K562 (cell line): ENCODE data around the gene PPM1F. TPM values are rescaled to one million over a fixed set of nuclear protein-coding genes. Genes with fewer than 3 reads are reported as not detected.

Source experiments
- KDM2B ChIP-seq: fragments of 250-450 bp; sonication (Bioruptor Pico); IDR thresholded peaks from 2 replicates; pipeline ENCODE4 v1.8.0; 2021; ENCODE audit warnings: mild to moderate bottlenecking, moderate library complexity
- PURB ChIP-seq: sonication (generic); formaldehyde crosslinking; IDR thresholded peaks from 2 replicates; pipeline ENCODE4 v1.9.0; 2021; ENCODE audit warnings: low read depth, mild to moderate bottlenecking, missing genetic modification reagents
- REST ChIP-seq, 2 experiments: fragments of 450-650 bp; formaldehyde crosslinking in 1 of 2; IDR thresholded peaks; 2 replicates each; pipeline versions ENCODE4 v1.4.0 to v1.6.1; 2014 to 2020; ENCODE audit warnings: mild to moderate bottlenecking in 2 of 2, borderline replicate concordance in 1 of 2, low read depth in 1 of 2
- SIN3A ChIP-seq, 2 experiments: fragments of 150-350 bp in 1 of 2; IDR thresholded peaks; 2 replicates each; pipeline ENCODE4 v1.6.1; 2011 to 2016; ENCODE audit warnings: borderline replicate concordance in 2 of 2, low read depth in 2 of 2, low read length in 2 of 2, mild to moderate bottlenecking in 2 of 2, moderate library complexity in 2 of 2; ENCODE audit not compliant: control insufficient read depth in 1 of 2
- SNAPC5 ChIP-seq: fragments of 250-450 bp; sonication (Bioruptor Pico); IDR thresholded peaks from 2 replicates; pipeline ENCODE4 v1.8.0; 2021; ENCODE audit warnings: moderate library complexity, mild to moderate bottlenecking, inconsistent platforms
- SOX6 ChIP-seq: fragments of 450-650 bp; IDR thresholded peaks from 2 replicates; pipeline ENCODE4 v1.6.1; 2014; ENCODE audit warnings: mild to moderate bottlenecking
- SP1 ChIP-seq: sonication (generic); formaldehyde crosslinking; IDR thresholded peaks from 2 replicates; pipeline ENCODE4 v1.8.1; 2022; ENCODE audit warnings: mild to moderate bottlenecking, missing genetic modification reagents
- STAT5A ChIP-seq: IDR thresholded peaks from 2 replicates; pipeline ENCODE4 v1.6.1; 2012; ENCODE audit warnings: low read length, inconsistent platforms, borderline replicate concordance
- TAL1 ChIP-seq: fragments of 450-650 bp; IDR thresholded peaks from 2 replicates; pipeline ENCODE4 v1.6.1; 2016; ENCODE audit warnings: mild to moderate bottlenecking
- ZBTB1 ChIP-seq: sonication (generic); formaldehyde crosslinking; IDR thresholded peaks from 2 replicates; pipeline ENCODE4 v1.8.1; 2023; ENCODE audit warnings: missing genetic modification reagents, low read depth, mild to moderate bottlenecking, borderline replicate concordance
- ZKSCAN1 ChIP-seq: fragments of 150-350 bp; IDR thresholded peaks from 2 replicates; pipeline ENCODE4 v1.6.1; 2016; ENCODE audit warnings: low read depth, low read length
- ZKSCAN8 ChIP-seq: fragments of 200-800 bp; sonication (Bioruptor generic); IDR thresholded peaks from 2 replicates; pipeline ENCODE4 v1.6.1; 2016; ENCODE audit warnings: missing genetic modification characterization, missing compliant biosample characterization
- ZNF23 ChIP-seq: fragments of 250-450 bp; sonication (Bioruptor Pico); IDR thresholded peaks from 2 replicates; pipeline ENCODE4 v1.4.0; 2020; ENCODE audit warnings: mild to moderate bottlenecking
- ZNF699 ChIP-seq: fragments of 250-450 bp; sonication (Bioruptor Pico); IDR thresholded peaks from 2 replicates; pipeline ENCODE4 v1.8.0; 2021; ENCODE audit warnings: mild to moderate bottlenecking, moderate library complexity; ENCODE audit not compliant: insufficient replicate concordance
- polyA plus RNA-seq, 8 experiments: library from polyadenylated mRNA; depleted of rRNA in 4 of 8; stranded (reverse) in 5 of 8; unstranded in 3 of 8; fragments of >200 nt; fragmentation: Nextera tagmentation in 2 of 8; fragmentation: Illumina TruSeq in 1 of 8; extraction: Ambion mirVana in 2 of 8; extraction: Trizol in 1 of 8; gene quantifications; 2 replicates each; pipeline versions ENCODE4 v1.2.1 to v1.2.3, GENCODE V29; 2011 to 2014; ENCODE audit warnings: inconsistent platforms in 1 of 8, missing spikeins in 1 of 8
- total RNA-seq, 7 experiments: library from RNA; depleted of rRNA in 6 of 7; stranded (reverse); fragments of >200 nt in 6 of 7; fragmentation: Illumina TruSeq in 2 of 7; extraction: Trizol in 2 of 7; gene quantifications; 2 replicates each; pipeline versions ENCODE4 v1.2.1 to v1.2.3, GENCODE V29; 2011 to 2021; ENCODE audit warnings: low replicate concordance in 1 of 7
- TF ChIP-seq, protein P1 (sequence below): sonication (generic); formaldehyde crosslinking; IDR thresholded peaks from 2 replicates; pipeline ENCODE4 v1.8.0; 2022; ENCODE audit warnings: missing genetic modification reagents, mild to moderate bottlenecking, borderline replicate concordance
- TF ChIP-seq, protein P2 (sequence below): fragments of 450-650 bp; formaldehyde crosslinking; IDR thresholded peaks from 2 replicates; pipeline ENCODE4 v1.4.0; 2020; ENCODE audit warnings: mild to moderate bottlenecking, moderate library complexity

PPM1F gene
- total and polyA plus RNA-seq, 9 of the 15 experiments (the other 6 are each of a cell fraction or from before 2014, with no cell fraction given) = 2.1 to 159 (median 64.0) TPM

- TF ChIP-seq REST (IDR thresholded peaks at IDR 0.05; ENCODE audit: borderline replicate concordance) = no peak
- TF ChIP-seq REST (CRISPR knock-in tag; IDR thresholded peaks at IDR 0.05; ENCODE audit: low read depth) = no peak
- TF ChIP-seq, protein P1, sequence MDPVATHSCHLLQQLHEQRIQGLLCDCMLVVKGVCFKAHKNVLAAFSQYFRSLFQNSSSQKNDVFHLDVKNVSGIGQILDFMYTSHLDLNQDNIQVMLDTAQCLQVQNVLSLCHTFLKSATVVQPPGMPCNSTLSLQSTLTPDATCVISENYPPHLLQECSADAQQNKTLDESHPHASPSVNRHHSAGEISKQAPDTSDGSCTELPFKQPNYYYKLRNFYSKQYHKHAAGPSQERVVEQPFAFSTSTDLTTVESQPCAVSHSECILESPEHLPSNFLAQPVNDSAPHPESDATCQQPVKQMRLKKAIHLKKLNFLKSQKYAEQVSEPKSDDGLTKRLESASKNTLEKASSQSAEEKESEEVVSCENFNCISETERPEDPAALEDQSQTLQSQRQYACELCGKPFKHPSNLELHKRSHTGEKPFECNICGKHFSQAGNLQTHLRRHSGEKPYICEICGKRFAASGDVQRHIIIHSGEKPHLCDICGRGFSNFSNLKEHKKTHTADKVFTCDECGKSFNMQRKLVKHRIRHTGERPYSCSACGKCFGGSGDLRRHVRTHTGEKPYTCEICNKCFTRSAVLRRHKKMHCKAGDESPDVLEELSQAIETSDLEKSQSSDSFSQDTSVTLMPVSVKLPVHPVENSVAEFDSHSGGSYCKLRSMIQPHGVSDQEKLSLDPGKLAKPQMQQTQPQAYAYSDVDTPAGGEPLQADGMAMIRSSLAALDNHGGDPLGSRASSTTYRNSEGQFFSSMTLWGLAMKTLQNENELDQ (CRISPR knock-in tag) = no peak
- TF ChIP-seq ZKSCAN1 = peak; percentile 6; the same call in 1 of the 2 replicates
- TF ChIP-seq, protein P2, sequence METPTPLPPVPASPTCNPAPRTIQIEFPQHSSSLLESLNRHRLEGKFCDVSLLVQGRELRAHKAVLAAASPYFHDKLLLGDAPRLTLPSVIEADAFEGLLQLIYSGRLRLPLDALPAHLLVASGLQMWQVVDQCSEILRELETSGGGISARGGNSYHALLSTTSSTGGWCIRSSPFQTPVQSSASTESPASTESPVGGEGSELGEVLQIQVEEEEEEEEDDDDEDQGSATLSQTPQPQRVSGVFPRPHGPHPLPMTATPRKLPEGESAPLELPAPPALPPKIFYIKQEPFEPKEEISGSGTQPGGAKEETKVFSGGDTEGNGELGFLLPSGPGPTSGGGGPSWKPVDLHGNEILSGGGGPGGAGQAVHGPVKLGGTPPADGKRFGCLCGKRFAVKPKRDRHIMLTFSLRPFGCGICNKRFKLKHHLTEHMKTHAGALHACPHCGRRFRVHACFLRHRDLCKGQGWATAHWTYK (CRISPR knock-in tag) = no peak
- no peak for TF ChIP-seq PURB (CRISPR knock-in tag)
- no peak for TF ChIP-seq SP1 (CRISPR knock-in tag)
- no peak for TF ChIP-seq SNAPC5 (CRISPR knock-in tag)
- TF ChIP-seq ZKSCAN8 (CRISPR knock-in tag) = no peak
- no peak for TF ChIP-seq SIN3A (IDR thresholded peaks at IDR 0.05; ENCODE audit: borderline replicate concordance in 2 of 2, control insufficient read depth in 1 of 2, low read depth in 2 of 2, low read length in 2 of 2)
- no peak for TF ChIP-seq KDM2B (CRISPR knock-in tag)
- no peak for TF ChIP-seq SOX6
- TF ChIP-seq ZNF699 (CRISPR knock-in tag) = no peak
- no peak for TF ChIP-seq ZNF23
- TF ChIP-seq STAT5A = no peak
- TF ChIP-seq ZBTB1 (CRISPR knock-in tag) = no peak
- TF ChIP-seq TAL1 = no peak
Measured at GRCh38 chr22:21946262-21946925, 6.3 kb downstream of the PPM1F start (continued).
